HCT116 (cell line): Measurements from ENCODE around the gene GTF2A1. TPM values are rescaled to one million over a fixed set of nuclear protein-coding genes. Genes with fewer than 3 reads are reported as not detected.
"Not testable (repeated sequence)": the region's sequence is repeated elsewhere in the genome, so short reads cannot be mapped to it uniquely, and the experiment has no call there.

Source experiments
- ATAC-seq: fragments of 200-7000 bp; cut with Tn5 transposase; 2 replicates; pipeline ENCODE4 v1.9.1; 2020; ENCODE audit warnings: mild to moderate bottlenecking, moderate library complexity
- BruUV-seq: library from RNA; stranded (reverse); fragments of 400-500 nt; replicated peaks from 2 replicates; lab custom pipeline; 2021; lab: Mats Ljungman, UMichigan
- CTCF ChIA-PET: fragments of 300-600 bp; sonication (Branson Sonifier 250); formaldehyde crosslinking; loops from one replicate; lab custom pipeline; 2021; ENCODE audit warnings: antibody characterized with exemption; lab: Charles Lee
- POLR2A ChIA-PET: fragments of 300-600, 350-600 bp; sonication (Branson Sonifier 250); formaldehyde crosslinking; loops from one replicate; lab custom pipeline; 2021; ENCODE audit warnings: antibody characterized with exemption; lab: Charles Lee
- RAD21 ChIA-PET, 2 experiments: fragments of 300-600 bp; sonication (Branson Sonifier 250); formaldehyde crosslinking; loops; one replicate each; lab custom pipeline; 2023; ENCODE audit warnings: low total read pairs in 2 of 2; ENCODE audit not compliant: uncharacterized antibody in 2 of 2, unreplicated experiment in 2 of 2, low non-redundant PET in 1 of 2; lab: Charles Lee
- DNase-seq: peaks from one replicate; pipeline ENCODE4 v3.0.0-alpha.2; 2010; ENCODE audit warnings: low read depth, low spot score
- H2AFZ ChIP-seq: fragments of 200-600 bp; shearing (Covaris generic), sonication (generic); 2 replicates; pipeline ENCODE4 v1.6.1; 2017; ENCODE audit warnings: low read depth, mixed run types, mixed read lengths, antibody characterized with exemption, low read length; ENCODE audit not compliant: poor library complexity, severe bottlenecking
- H3K27ac ChIP-seq: 2 replicates; pipeline ENCODE4 v1.5.1; 2012; ENCODE audit warnings: low read depth, low read length
- H3K27me3 ChIP-seq: fragments of 200-600 bp; sonication (generic); 2 replicates; pipeline ENCODE4 v1.6.1; 2016; ENCODE audit warnings: mixed run types, low read length, mixed read lengths; ENCODE audit not compliant: insufficient read depth
- H3K36me3 ChIP-seq, 2 experiments: fragments of 200-500 bp in 1 of 2; fragments of 200-600 bp in 1 of 2; sonication (Bioruptor generic) in 1 of 2; sonication (generic) in 1 of 2; 2 replicates each; pipeline versions ENCODE4 v1.5.1 to v1.6.1; 2014 to 2016; ENCODE audit warnings: low read length in 2 of 2, inconsistent platforms in 1 of 2, mixed read lengths in 1 of 2, mixed run types in 1 of 2; ENCODE audit not compliant: insufficient read depth in 2 of 2, control insufficient read depth in 1 of 2
- H3K4me1 ChIP-seq, 2 experiments: fragments of 200-600 bp in 1 of 2; sonication (generic) in 1 of 2; 2 replicates each; pipeline versions ENCODE4 v1.5.1 to v1.6.1; 2012 to 2017; ENCODE audit warnings: low read length in 2 of 2, inconsistent platforms in 1 of 2, mild to moderate bottlenecking in 1 of 2, mixed read lengths in 1 of 2, mixed run types in 1 of 2, moderate library complexity in 1 of 2; ENCODE audit not compliant: insufficient read depth in 2 of 2, control insufficient read depth in 1 of 2
- H3K4me2 ChIP-seq: fragments of 200-600 bp; sonication (generic); 2 replicates; pipeline ENCODE4 v1.6.1; 2017; ENCODE audit warnings: mixed run types, low read length, mixed read lengths
- H3K4me3 ChIP-seq, 2 experiments: fragments of 200-600 bp in 1 of 2; sonication (generic) in 1 of 2; replicated peaks in 1 of 2; 2 replicates each; pipeline ENCODE4 v1.5.1; 2011 to 2016; ENCODE audit warnings: low read length in 2 of 2, control low read depth in 1 of 2, low read depth in 1 of 2, mild to moderate bottlenecking in 1 of 2, mixed read lengths in 1 of 2, mixed run types in 1 of 2
- H3K79me2 ChIP-seq: fragments of 200-600 bp; sonication (generic); 2 replicates; pipeline ENCODE4 v1.6.1; 2017; ENCODE audit warnings: mild to moderate bottlenecking, mixed run types, low read length, moderate library complexity, mixed read lengths; ENCODE audit not compliant: insufficient read depth
- H3K9ac ChIP-seq: fragments of 200-600 bp; sonication (generic); 2 replicates; pipeline ENCODE4 v1.6.1; 2016; ENCODE audit warnings: low read length, mixed read lengths
- H3K9me2 ChIP-seq: fragments of 200-600 bp; sonication (generic), shearing (Covaris generic); 2 replicates; pipeline ENCODE4 v1.6.1; 2017; ENCODE audit warnings: mixed run types, mild to moderate bottlenecking, moderate library complexity; ENCODE audit not compliant: insufficient read depth
- H3K9me3 ChIP-seq, 2 experiments: fragments of 200-500 bp in 1 of 2; fragments of 200-600 bp in 1 of 2; sonication (Bioruptor generic) in 1 of 2; sonication (generic) in 1 of 2; 2 replicates each; pipeline ENCODE4 v1.6.1; 2014 to 2017; ENCODE audit warnings: low read length in 2 of 2, mixed read lengths in 2 of 2, inconsistent platforms in 1 of 2, low read depth in 1 of 2, mild to moderate bottlenecking in 1 of 2, mixed run types in 1 of 2, moderate library complexity in 1 of 2; ENCODE audit not compliant: control insufficient read depth in 1 of 2, insufficient read depth in 1 of 2
- H4K20me1 ChIP-seq: fragments of 200-600 bp; sonication (generic), shearing (Covaris generic); 2 replicates; pipeline ENCODE4 v1.6.1; 2017; ENCODE audit warnings: mixed run types, mild to moderate bottlenecking, moderate library complexity; ENCODE audit not compliant: insufficient read depth
- CEBPB ChIP-seq: IDR thresholded peaks from 2 replicates; pipeline ENCODE4 v1.6.1; 2012; ENCODE audit warnings: low read depth
- FOSL1 ChIP-seq: IDR thresholded peaks from 2 replicates; pipeline ENCODE4 v1.6.1; 2012; ENCODE audit warnings: low read depth
- JUND ChIP-seq: IDR thresholded peaks from 2 replicates; pipeline ENCODE4 v1.6.1; 2012
- SIN3A ChIP-seq: IDR thresholded peaks from 2 replicates; pipeline ENCODE4 v1.6.1; 2012; ENCODE audit warnings: low read depth
- SRF ChIP-seq: IDR thresholded peaks from 2 replicates; pipeline ENCODE4 v1.6.1; 2012; ENCODE audit warnings: low read depth
- intact Hi-C: fragments of 100-400 bp; cut with micrococcal nuclease; formaldehyde crosslinking; loops from 2 replicates; pipeline ENCODE4 v1.10.0; 2022
- total RNA-seq: library from RNA; stranded (reverse); gene quantifications from one replicate; pipeline ENCODE4 v1.2.1, GENCODE V29; 2021; ENCODE audit not compliant: unreplicated experiment

GTF2A1 gene
- total RNA-seq, 1 experiment from 2014 or later = 39.7 TPM

- Histone ChIP-seq H3K27ac (no peak overlapping the region), H3K27me3 (no peaks in the 10 kb centered on the region), H2AFZ (no peak overlapping the region), H3K4me3 (no peak overlapping the region), H3K9me2 (no peaks in the 10 kb centered on the region), H3K4me1 (no peaks in the 10 kb centered on the region), H4K20me1 (no peaks in the 10 kb centered on the region), H3K79me2 (no peaks in the 10 kb centered on the region), H3K36me3 (no peaks in the 10 kb centered on the region), H3K9me3 (no peaks in the 10 kb centered on the region), H3K9ac (no peak overlapping the region), H3K4me2 (no peak overlapping the region)
- ChIA-PET RAD21 (no interaction called here), POLR2A (no interaction called here), CTCF (no interaction called here)
- ATAC-seq (no peak), DNase-seq (no peak)
- no TSS peak for BruUV-seq
- intact Hi-C loops = no loop called here
- TF ChIP-seq CEBPB (no peak), SIN3A (no peak), JUND (no peak)
Measured at GRCh38 chr14:81245771-81246170, 25.0 kb upstream of the GTF2A1 start.

- RAD21 ChIA-PET, DNase-seq, H3K79me2 ChIP-seq, H3K4me1 ChIP-seq, H3K9me3 ChIP-seq, H3K9me2 ChIP-seq, H3K4me2 ChIP-seq, H2AFZ ChIP-seq, H3K4me3 ChIP-seq, H3K9ac ChIP-seq, POLR2A ChIA-PET, BruUV-seq, H4K20me1 ChIP-seq, intact Hi-C loops, H3K27me3 ChIP-seq, H3K27ac ChIP-seq, ATAC-seq, CTCF ChIA-PET, H3K36me3 ChIP-seq: not testable (repeated sequence)
Measured at GRCh38 chr14:81244431-81244830, 23.7 kb upstream of the GTF2A1 start.

GRCh38 chr14:81243499-81243898 is 22.7 kb upstream of the GTF2A1 start:
- Histone ChIP-seq H3K4me2 (no peak overlapping the region), H3K36me3 (no peaks in the 10 kb centered on the region), H3K79me2 (no peaks in the 10 kb centered on the region), H4K20me1 (no peaks in the 10 kb centered on the region), H3K27me3 (no peaks in the 10 kb centered on the region), H3K9ac (no peak overlapping the region), H3K4me3 (no peak overlapping the region), H3K27ac (no peak overlapping the region), H3K9me2 (no peaks in the 10 kb centered on the region), H3K4me1 (no peaks in the 10 kb centered on the region), H3K9me3 (no peaks in the 10 kb centered on the region), H2AFZ (no peak overlapping the region)
- ATAC-seq (no peak), DNase-seq (no peak)
- ChIA-PET CTCF (no interaction called here), RAD21 (no interaction called here), POLR2A (interaction anchor here (1.2 kb wide), 1 partner anchor 22 kb away, joined by 5 read pairs; the partner anchor contains the start of gene GTF2A1)
- intact Hi-C loops = no loop called here
- no peak for TF ChIP-seq SRF
- TF ChIP-seq FOSL1 = no peak
- no TSS peak for BruUV-seq

- H3K4me2 ChIP-seq, H2AFZ ChIP-seq, H3K79me2 ChIP-seq, H3K27ac ChIP-seq, RAD21 ChIA-PET, POLR2A ChIA-PET, H3K36me3 ChIP-seq, H3K27me3 ChIP-seq, DNase-seq, H3K9ac ChIP-seq, intact Hi-C loops, H4K20me1 ChIP-seq, BruUV-seq, ATAC-seq, H3K4me1 ChIP-seq, H3K9me2 ChIP-seq, H3K4me3 ChIP-seq, H3K9me3 ChIP-seq, CTCF ChIA-PET: not testable (repeated sequence)
Measured at GRCh38 chr14:81236849-81237248, 16.1 kb upstream of the GTF2A1 start.
